Erythroblast (primary cell): ENCODE measurements around the gene ZFHX3.

Experiments
- GATA1 ChIP-seq: IDR thresholded peaks from 2 replicates; pipeline ENCODE4 v1.6.1; 2011; ENCODE audit warnings: low read depth, mild to moderate bottlenecking, control low read depth, low read length, moderate library complexity
- POLR2A ChIP-seq: IDR thresholded peaks from 2 replicates; pipeline ENCODE4 v1.6.1; 2011; ENCODE audit warnings: mild to moderate bottlenecking, low read length

DNA sequence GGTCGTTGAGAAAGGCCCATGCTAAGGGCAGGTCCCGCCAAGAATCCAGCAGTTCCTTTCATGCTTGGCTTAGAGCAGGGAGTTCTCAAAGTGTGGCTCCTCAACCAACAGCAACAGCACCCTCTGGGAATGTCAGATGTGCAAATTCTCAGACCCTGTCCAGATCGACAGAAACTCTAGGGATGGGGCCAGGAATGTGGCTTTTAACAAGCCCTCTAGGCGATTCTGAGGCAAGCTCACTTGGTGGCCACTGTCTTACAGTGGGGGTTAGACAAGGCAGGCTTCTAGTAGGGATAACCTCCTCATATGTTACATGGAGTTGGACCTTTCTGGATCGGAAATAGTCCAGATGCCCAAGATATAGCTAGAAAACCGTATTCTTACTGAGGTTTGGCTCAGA lies 144.8 kb downstream of the ZFHX3 start:
- TF ChIP-seq POLR2A = no peak
- TF ChIP-seq GATA1 = no peak
